SHP77 (cell line): ENCODE measurements around the gene KRIT1.
"Not testable (repeated sequence)": the region's sequence is repeated elsewhere in the genome, so short reads cannot be mapped to it uniquely, and the experiment has no call there.

Experiments used
- DNase-seq, 2 experiments: peaks; one replicate each; lab custom pipeline; 2025; lab: John Stamatoyannopoulos, UW

KRIT1 gene

DNA sequence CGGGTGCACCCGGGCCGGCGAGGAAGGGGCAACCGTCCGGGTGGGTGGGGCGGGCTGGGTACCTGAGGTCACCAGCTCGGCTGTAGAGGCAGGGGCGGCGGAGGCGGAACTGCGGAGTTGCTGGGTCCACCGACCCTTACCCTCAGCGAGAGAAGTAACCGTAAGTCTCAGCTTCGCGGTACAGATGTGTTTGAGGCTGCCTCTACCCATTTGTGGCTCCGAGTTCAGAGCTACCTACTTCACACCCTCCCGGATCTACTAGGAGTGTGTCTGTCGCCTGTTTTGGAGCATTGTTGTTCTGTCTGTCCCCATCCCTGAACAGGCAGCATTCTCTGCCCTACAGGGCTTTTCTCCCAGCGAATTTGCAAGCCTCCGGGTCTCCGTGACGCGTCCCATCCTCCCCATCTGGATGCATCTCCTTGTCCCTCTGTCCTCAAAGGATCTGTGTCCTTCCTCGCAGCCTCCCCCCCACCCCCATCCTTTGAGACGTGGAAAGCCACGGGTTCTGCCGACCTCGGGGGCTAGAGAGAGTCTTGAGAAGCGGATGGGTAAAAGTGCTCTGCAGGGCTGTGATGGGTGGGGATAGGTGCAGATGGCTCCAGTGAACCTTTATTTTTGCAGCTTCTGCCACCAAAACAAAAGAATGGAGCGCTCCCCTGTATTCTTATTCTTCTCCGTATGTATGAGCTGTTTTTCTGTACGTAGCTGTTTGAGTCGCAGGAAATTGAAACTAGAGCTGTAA lies 817 bp upstream of the KRIT1 start:
- DNase-seq, result no peak

DNA sequence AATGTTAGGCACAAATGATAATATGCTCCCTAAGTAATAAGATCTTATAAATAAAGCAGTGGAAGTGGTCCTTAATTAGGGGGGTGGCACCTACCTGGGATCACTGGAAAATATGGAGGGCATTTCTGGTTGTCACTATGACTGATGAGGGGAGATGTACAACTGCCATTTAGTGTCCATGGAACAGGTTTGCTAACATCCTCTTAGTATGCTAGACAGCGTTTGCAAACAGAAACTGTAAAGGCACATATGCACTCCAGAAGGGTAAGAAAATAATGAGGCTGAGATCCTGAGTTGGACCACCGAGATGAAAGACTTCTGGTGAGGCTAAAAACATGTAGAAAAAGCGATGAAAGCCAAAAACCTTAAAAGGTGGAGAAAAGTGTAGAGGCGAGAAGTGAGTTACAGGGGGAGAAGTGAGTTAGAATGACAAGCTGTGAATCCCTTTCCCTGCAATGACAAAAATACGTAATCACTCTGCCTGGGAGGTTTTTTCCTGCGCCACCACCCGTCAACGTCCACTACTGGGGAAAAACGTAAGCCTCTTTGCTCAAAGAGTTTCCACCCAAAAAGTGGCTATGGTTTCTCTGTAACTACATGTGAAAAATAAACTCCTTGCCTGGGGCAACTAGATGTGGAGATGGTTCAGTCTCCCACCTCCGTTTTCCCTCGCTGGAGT lies 767 bp downstream of the KRIT1 start:
- no peak for DNase-seq

DNA sequence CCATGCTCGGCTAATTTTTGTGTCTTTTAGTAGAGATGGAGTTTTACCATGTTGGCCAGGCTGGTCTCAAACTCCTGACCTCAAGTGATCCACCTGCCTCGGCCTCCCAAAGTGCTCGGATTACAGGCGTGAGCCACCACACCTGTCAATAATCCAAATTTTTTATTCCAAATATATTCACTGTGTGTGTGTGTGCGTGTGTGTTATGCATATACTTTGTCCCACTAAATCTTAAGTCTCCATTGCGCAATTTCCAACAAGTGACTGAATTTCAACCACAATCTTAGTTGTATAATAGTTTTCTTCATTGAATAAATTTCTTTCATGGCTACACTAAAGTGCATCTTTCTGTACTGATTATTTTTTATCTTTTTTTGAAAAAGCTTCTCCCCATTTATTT lies 2.7 kb downstream of the KRIT1 start:
- no peak for DNase-seq

DNA sequence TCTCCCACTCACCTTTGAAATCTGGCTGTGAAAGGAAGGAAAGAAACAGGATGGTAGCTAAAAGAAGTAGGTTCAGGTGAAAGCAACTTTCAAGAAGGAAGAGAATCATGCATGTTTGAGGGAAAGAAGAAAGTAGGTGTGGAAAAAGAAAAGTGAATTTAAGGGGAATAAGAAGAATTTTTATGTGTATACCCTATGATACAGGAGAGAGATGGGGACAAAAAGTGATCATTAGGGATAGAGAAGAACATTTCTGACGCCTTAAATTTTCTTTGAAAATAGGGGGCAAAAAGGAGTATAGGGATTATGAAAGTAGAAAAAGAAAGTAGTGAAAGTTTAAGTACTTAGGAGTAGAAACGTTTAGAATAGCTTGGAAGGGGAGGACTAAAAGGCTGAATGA lies 15.2 kb downstream of the KRIT1 start:
- DNase-seq, result no peak

DNA sequence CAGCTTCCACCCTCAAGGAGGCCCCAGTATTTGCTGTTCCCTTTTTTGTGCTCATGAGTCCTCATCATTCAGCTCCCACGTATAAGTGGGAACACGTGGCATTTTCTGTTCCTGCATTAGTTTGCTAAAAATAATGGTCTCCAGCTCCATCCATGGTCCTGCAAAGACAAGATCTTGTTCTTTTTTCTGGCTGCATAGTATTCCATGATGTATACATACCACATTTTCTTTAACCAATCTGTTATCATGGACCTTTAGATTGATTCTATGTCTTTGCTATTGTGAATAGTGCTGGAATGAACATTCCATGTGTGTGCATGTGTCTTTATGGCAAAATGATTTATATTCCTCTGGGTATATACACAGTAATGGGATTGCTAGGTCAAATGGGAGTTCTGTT lies 17.0 kb downstream of the KRIT1 start:
- DNase-seq, result no peak

DNA sequence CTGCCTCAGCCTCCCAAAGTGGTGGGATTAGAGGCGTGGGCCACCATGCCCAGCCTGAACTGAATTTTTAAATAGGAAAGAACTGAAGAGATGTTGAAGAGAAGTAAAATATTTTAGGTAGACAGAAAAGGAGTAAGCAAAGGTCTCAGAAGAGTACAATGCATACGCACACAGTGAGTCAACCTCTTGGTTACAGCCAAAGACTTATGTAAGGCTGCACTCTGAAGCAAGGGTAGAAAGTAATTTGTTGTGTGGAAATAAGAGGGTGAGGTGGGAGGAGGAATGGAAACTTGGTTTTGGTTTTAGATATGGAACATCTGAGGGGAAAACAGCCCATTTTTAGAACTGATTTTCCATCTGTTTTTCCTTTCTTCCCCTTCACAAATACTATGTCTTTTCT lies 17.6 kb downstream of the KRIT1 start:
- DNase-seq, result no peak

DNA sequence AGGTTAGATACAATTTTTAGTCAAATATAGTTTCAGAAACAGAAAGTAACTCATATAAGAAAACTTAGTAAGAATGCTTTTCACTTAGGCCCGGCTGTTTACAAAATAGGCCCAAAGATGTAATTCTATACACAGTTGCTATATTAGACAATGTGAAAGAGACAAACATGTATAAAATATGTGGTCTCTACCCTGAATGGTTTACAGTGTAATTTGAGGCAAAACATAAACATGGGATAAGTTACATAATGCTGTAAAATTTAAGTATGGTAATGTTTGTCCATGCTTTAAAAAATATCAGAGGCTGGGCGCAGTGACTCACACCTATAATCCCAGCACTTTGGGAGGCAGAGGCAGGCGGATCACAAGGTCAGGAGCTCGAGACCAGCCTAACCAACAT lies 18.7 kb downstream of the KRIT1 start:
- DNase-seq, result no peak

DNA sequence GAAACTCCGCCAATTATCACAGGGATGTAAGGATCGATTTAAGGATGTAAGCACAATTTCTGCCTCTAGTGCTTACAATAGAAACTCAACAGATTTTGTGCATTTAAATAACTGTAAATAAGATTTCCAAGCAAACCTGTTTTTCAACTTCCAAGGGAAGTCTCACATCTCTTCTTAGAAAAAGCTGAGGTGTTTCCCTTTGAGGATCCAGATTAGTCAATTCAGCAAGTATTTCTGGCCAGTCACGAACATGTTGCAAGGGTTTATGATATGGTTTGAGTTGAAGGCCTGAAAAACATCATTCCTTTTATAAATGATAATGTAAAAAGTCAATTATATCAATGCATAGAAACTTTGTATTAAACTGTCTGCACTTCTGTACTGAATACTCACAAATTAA lies 23.9 kb downstream of the KRIT1 start:
- DNase-seq, result no peak

DNA sequence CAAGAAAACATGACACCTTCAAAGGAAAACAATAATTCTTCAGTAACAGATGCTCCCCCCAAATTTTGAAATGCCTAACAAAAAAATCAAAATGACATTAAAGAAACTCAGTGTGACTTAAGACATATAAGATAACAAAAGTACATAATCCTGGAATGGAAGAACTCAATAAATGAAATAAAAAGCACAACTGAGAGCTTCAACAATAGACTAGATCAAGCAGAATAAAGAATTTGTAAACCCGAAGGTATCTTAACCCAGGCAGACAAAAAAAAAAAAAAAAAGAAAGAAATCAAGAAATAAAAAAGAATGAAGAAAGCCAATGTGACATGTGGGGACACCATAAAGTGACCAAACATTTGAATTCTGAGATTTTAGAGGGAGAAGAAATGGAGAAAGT lies 39.0 kb downstream of the KRIT1 start:
- DNase-seq, result no peak

DNA sequence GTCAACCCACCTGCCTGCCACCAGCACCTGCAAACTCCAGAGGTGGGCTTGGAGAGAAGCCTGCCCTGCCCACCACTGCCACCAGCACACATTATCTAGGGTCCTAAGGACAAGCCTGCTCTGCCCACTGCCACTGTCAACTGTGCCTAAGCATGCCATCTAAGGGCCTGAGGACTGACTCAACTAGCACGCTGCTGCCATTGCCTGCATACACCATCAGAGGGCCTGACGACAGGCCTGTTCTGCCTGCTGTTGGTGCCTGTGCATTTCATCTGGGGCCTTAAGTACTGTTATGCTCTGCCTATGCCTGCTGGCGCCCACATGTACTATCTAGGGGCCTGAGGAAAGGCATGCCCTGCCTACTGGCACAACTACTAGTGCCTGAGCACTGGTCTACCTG lies 39.7 kb downstream of the KRIT1 start:
- DNase-seq, result no peak

DNA sequence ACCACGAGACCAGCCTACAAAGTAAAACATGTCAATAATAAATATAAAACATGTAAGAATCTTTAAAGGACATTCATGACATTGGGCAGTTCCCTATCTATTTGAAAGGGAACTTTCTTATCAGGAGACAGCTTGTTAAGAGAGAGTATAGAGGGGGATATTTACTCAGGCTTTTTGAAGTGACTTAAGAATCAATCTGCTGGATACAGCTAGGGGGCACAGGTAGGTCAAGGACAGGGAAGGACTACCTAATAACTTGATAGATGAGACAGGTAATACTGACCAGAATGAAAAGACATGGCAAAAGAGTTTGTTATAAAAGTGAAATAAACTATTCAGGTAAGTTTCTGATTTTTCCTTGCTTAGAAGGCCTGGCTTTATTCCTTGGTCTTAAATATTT lies 44.9 kb downstream of the KRIT1 start:
- no peak for DNase-seq

DNA sequence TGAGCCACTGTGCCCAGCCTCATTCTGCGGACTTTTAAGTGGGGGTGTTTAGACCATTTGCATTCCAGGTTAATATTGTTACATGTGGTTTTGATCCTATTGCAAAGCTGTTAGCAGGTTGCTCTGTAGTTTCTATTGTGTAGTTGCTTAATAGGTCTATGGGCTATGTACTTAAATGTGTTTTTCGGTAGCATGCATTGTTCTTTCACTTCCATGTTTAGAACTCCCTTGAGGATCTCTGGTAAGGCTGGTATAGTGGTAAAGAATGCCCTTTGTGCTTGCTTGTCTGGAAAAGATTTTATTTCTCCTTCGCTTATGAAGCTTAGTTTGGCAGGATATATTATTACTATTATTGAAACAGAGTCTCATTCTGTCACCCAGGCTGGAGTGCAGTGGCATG lies 53.4 kb downstream of the KRIT1 start:
- DNase-seq, result no peak

DNA sequence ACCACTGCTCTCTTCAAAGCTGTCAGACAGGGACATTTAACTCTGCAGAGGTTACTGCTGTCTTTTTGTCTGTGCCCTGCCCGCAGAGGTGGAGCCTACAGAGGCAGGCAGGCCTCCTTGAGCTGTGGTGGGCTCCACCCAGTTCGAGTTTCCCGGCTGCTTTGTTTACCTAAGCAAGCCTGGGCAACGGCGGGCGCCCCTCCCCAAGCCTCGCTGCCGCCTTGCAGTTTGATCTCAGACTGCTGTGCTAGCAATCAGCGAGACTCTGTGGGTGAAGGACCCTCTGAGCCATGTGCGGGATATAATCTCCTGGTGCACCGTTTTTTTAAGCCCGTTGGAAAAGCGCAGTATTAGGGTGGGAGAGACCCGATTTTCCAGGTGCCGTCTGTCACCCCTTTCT lies 56.5 kb downstream of the KRIT1 start:
- not testable (repeated sequence) for DNase-seq

DNA sequence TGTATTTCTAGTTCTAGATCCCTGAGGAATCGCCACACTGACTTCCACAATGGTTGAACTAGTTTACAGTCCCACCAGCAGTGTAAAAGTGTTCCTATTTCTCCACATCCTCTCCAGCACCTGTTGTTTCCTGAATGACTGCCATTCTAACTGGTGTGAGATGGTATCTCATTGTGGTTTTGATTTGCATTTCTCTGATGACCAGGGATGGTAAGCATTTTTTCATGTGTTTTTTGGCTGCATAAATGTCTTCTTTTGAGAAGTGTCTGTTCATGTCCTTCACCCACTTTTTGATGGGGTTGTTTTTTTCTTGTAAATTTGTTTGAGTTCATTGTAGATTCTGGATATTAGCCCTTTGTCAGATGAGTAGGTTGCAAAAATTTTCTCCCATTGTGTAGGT lies 61.4 kb downstream of the KRIT1 start:
- not testable (repeated sequence) for DNase-seq

DNA sequence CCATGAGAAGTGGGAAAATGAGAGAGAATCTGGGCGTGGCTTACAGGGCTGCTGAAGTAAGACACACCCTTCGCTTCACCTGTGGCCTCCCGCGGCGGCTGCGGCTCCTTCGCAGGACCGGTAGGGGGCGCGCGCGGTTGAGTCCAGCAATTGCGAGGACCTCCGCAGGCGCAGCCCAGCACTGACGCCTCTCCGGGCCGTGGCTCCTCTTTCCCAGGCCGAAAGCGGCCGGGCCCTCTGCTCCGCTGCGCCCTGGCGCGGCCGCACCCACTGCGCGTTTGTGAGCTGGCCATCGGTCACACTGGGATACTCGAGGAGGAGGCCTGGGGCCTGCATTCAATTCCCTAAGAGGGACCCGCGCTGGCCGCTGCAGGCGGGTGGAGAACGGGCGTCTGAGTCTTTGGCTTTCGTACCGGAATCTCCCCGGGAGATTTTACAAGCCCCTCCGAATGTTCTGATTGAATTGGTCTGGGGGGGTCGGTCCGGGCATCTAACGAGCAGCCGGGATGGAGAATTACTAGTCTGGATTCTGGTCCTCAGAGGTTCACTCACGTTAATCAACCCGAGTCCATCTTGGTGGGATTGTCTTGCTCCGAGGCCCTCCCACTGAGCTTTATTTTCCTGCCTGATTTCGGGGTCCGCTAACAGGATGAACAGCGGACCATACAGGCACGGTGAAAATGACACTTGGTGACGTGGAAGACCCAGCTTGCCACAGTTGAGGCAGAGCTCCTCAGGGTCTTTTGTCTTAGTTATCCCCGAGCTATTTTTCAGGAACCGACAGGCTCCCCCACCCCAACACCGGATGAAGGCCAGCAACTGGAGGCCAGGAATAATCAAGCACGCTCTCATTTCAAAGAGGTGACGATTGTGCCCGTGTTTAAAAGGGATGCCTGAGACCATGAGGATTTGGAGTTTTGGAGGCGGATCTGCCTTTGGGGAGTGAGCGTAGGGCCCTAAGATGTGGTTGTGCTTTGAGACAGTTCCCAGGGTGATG lies 66.5 kb downstream of the KRIT1 start, which contains the start of gene LRRD1:
Gene LRRD1 (minus strand): TSS at position 215 of the 997 bp plus-strand sequence. CDS start 13,940 bp downstream, outside the sequence.
- peak; percentile 80 to 83 for DNase-seq

DNA sequence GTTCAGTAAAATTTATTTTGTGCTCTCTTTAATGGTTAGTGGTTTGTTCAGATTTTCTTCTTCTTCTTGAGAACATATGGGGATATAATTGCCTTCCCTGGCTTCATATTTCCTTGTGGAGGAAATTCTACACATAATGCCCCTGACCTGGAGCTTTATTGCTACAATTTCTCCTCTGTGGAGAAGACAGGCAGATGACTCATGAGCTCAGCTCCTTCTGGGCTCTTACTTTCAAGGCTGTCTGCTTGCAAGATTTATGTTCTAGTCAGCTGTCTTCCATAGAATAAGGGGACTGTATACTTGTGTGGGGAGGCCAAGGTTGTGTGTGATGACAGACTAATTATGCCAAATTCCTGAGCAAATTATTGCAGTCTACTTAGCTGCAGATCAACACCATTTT lies 68.4 kb downstream of the KRIT1 start:
- no peak for DNase-seq

DNA sequence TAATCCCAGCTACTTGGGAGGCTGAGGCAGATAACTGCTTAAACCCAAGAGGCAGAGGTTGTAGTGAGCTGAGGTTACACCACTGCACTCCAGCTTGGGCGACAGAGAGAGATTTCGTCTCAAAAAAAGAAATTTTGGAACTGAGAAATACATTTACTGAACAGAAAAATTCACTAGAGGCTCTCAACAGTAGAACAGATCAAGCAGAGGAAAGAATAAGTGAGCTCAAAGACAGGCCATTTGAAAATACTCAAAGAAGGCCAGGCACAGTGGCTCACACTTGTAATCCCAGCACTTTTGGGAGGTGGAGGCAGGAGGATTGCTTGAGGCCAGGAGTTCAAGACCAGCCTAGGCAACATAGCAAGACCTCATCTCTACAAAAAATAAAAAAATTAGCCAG lies 76.2 kb downstream of the KRIT1 start:
- not testable (repeated sequence) for DNase-seq

DNA sequence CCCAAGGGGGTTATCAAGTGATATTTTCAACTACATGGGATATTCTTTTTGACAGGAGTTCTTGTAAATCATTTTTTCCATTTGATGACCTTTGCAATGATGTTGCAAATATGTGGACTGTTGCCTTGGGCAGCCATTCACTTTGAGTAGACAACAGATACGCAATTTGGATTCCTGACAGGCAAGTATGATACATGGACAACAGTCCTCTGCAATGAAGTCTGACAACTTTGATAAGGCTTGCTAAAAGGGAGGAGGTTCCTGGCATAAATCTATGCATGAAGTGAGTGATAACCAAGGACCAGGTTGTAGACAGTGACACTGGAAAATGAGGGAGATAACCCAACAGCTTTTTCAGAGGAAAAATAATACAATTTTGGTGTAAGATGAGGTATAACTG lies 84.4 kb downstream of the KRIT1 start:
- DNase-seq, result no peak

DNA sequence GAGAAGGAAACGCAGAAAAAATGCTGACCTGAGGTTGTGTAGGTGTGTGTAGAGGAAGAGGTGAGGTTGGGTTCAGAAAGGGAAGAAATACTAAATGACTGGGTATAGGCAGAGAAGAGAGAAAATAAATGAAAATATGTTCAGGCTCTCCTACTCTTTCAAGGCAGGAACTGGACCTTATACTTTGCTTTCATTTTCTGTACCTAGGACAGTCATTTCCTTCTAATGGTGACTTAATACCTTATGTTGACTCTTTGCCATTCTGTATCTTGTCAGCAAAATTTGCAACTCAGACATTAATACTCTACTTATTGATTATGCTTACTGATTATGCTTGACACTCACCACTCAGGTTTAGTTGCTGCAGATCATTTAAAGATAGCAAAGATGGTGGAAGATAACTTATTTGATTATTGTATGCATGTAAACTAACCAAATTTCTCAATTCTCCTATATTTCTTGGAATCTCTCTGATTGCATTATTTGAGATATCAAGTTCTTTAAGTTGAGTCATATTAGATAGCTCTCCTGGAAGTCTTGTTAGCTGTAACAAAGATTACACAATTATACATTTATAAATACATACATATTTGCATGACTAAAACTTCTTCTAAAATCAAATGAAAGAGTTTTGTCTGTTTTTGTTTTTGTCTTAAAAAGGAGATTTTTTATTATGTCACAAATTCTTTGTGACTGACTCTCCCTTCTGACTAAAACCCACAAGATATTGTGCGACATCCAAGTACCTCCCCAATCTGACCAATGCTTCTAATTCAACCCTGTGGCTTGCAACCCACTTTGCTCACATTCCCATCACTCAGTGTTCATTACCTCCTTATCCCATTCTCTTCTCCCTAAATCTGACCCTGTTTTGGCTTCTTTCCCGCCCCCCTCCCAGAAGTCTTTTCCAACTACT lies 86.8 kb downstream of the KRIT1 start:
- DNase-seq, result no peak

DNA sequence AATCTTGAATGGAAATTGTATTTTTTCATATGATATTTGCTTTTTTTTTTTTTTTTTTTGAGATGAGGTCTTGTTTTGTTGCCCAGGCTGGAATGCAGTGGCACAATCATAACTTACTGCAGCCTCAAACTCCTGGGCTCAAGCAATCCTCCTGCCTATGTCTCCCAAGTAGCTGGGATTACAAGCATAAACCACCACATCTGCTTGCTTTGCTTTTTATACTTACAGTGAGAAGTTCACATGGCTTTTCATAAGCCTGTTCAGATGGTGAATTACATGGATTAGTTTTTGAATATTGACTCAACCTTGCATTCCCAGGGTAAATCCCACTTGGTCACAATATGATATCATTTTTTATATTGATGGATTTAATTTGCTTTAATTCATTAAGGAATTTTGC lies 88.7 kb downstream of the KRIT1 start:
- DNase-seq, result no peak

DNA sequence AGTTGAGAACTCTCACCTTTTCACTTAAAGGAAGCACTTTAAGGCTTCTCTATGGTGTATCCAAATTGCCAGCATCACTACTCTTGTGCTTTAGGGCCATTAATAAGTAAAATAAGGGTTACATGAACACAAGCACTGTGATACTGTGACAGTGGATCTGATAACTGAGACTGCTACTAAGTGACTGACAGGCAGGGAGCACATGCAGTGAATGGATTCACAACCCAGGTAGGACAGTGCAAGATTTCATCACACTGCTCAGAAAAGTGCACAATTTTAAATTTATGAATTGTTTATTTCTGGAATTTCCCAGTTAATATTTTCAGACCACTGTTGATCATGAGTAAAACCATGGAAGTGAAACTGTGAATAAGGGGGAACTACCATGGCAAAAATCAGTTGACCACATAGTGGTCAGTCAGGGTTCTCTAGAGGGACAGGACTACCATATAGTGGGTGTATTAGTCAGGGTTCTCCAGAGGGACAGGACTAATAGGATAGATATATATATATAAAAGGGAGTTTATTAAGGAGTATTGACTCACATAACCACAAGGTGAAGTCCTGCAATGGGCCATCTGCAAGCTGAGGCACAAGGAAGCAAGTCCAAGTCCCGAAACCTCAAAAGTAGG lies 90.5 kb downstream of the KRIT1 start:
- no peak for DNase-seq
